Transverse colon (tissue), 4 donors: Measurements from ENCODE around the gene BMP7. TPM values are rescaled to one million over a fixed set of nuclear protein-coding genes. Genes with fewer than 3 reads are reported as not detected.

Experiments used
- DNase-seq: peaks from one replicate; pipeline ENCODE4 v3.0.0-alpha.2; 2019
- H3K27ac ChIP-seq, 4 donors: fragments of 200-600 bp; sonication (generic); 2 replicates each; pipeline ENCODE4 v1.5.1; 2016 to 2018; ENCODE audit warnings: inconsistent platforms in 4 of 4
- H3K27me3 ChIP-seq: fragments of 200-600 bp; sonication (generic); 2 replicates; pipeline ENCODE4 v1.5.1; 2017; ENCODE audit warnings: inconsistent platforms
- H3K36me3 ChIP-seq, 4 donors: fragments of 200-600 bp; sonication (generic); 2 replicates each; pipeline ENCODE4 v1.5.1; 2017 to 2019; ENCODE audit warnings: inconsistent platforms in 4 of 4
- H3K4me1 ChIP-seq, 4 donors: fragments of 200-600 bp; sonication (generic); 2 replicates each; pipeline ENCODE4 v1.5.1; 2017 to 2020; ENCODE audit warnings: inconsistent platforms in 4 of 4
- H3K4me3 ChIP-seq, 4 donors: fragments of 200-600 bp; sonication (generic); 1 replicate in 1 of 4; 2 replicates in 3 of 4; pipeline versions ENCODE4 v1.5.1 to v1.6.1; 2017 to 2019; ENCODE audit warnings: inconsistent platforms in 4 of 4
- H3K9me3 ChIP-seq, 2 donors: fragments of 200-600 bp; sonication (generic); 2 replicates each; pipeline ENCODE4 v1.5.1; 2017 to 2019; ENCODE audit warnings: inconsistent platforms in 2 of 2
- CTCF ChIP-seq, 5 experiments: fragments of 200-600 bp in 3 of 5; fragments of 450-650 bp in 2 of 5; sonication (generic) in 3 of 5; IDR thresholded peaks; 1 replicate in 2 of 5; 2 replicates in 3 of 5; pipeline ENCODE4 v1.5.1; 2016 to 2017; ENCODE audit warnings: antibody characterized with exemption in 5 of 5, inconsistent platforms in 3 of 5, mild to moderate bottlenecking in 2 of 5, moderate library complexity in 1 of 5
- EP300 ChIP-seq: sonication (generic); formaldehyde crosslinking; IDR thresholded peaks from one replicate; pipeline ENCODE4 v1.6.1; 2017; ENCODE audit warnings: antibody characterized with exemption, low read depth
- POLR2A ChIP-seq: fragments of 450-650 bp; IDR thresholded peaks from one replicate; pipeline ENCODE4 v1.6.1; 2016; ENCODE audit warnings: antibody characterized with exemption, mild to moderate bottlenecking, moderate library complexity
- POLR2AphosphoS5 ChIP-seq, 3 donors: sonication (generic); formaldehyde crosslinking; IDR thresholded peaks; one replicate each; pipeline ENCODE4 v1.6.1; 2016; ENCODE audit warnings: antibody characterized with exemption in 3 of 3
- WGBS, 2 donors: methylation state at CpG; one replicate each; pipeline ENCODE4 v1.1.5; 2018; ENCODE audit warnings: low coverage in 1 of 2; 5-methylcytosine and 5-hydroxymethylcytosine counted together
- in situ Hi-C, 4 donors: fragments of 200-750 bp; cut with MboI; loops; one replicate each; pipeline versions ENCODE4 v1.15.0 to v1.15.1; 2017; ENCODE audit warnings: low sequenced_read_pairs in 3 of 4, low pct_ligation_motif_present in 1 of 4, low pct_unique_long_range_greater_than_20kb in 1 of 4
- intact Hi-C: fragments of 100-400 bp; cut with DNase I; formaldehyde crosslinking; loops from one replicate; pipeline ENCODE4 v1.15.1; 2023; ENCODE audit warnings: low total_unique reads
- total RNA-seq, 4 donors: library from RNA; depleted of rRNA; stranded (reverse); fragments of >200 nt; gene quantifications; one replicate each; pipeline ENCODE4 v1.1.0, GENCODE V29; 2016

BMP7 gene
- total RNA-seq, 4 donors from 2014 or later = 1.4 to 2.2 (median 1.5) TPM; not detected in 1

- WGBS, 2 donors = 47 to 65% methylated on average over 3 to 8 of the region's 8 CpGs
- Histone ChIP-seq H3K4me1 (no peaks in the 10 kb centered on the region), H3K27ac (no peak overlapping the region), H3K4me3 (no peak overlapping the region), H3K9me3 (no peaks in the 10 kb centered on the region), H3K36me3 (no peaks in the 10 kb centered on the region), H3K27me3 (no peaks in the 10 kb centered on the region)
- in situ Hi-C loops (no loop called here), intact Hi-C loops (no loop called here)
- no peak for DNase-seq
- no peak for TF ChIP-seq POLR2AphosphoS5 (IDR thresholded peaks at IDR 0.05)
- TF ChIP-seq CTCF (IDR thresholded peaks at IDR 0.05) = no peak
- no peak for TF ChIP-seq POLR2A
Observed at GRCh38 chr20:57247292-57247965, 19.0 kb downstream of the BMP7 start.

GRCh38 chr20:57245997-57246396 lies 20.4 kb downstream of the BMP7 start:
- 88 to 100% methylated on average over 2 to 5 of the region's 5 CpGs for WGBS, 2 donors
- Histone ChIP-seq H3K27me3 (no peaks in the 10 kb centered on the region), H3K4me3 (no peak overlapping the region), H3K4me1 (no peaks in the 10 kb centered on the region), H3K9me3 (no peaks in the 10 kb centered on the region), H3K36me3 (no peaks in the 10 kb centered on the region), H3K27ac (no peak overlapping the region)
- intact Hi-C loops = no loop called here
- TF ChIP-seq CTCF (IDR thresholded peaks at IDR 0.05) (no peak), POLR2AphosphoS5 (IDR thresholded peaks at IDR 0.05) (no peak), EP300 (no peak), POLR2A (no peak)
- in situ Hi-C loops = no loop called here
- no peak for DNase-seq

GRCh38 chr20:57244627-57245214 lies 21.7 kb downstream of the BMP7 start:
- DNase-seq = no peak
- in situ Hi-C loops = no loop called here
- H3K27me3 ChIP-seq = no peaks in the 10 kb centered on the region
- no peaks in the 10 kb centered on the region for H3K9me3 ChIP-seq
- no peaks in the 10 kb centered on the region for H3K4me1 ChIP-seq
- intact Hi-C loops = no loop called here
- no peak overlapping the region for H3K4me3 ChIP-seq
- no peak for TF ChIP-seq POLR2A
- TF ChIP-seq CTCF (IDR thresholded peaks at IDR 0.05) = no peak
- no peak for TF ChIP-seq EP300
- no peak for TF ChIP-seq POLR2AphosphoS5 (IDR thresholded peaks at IDR 0.05)
- H3K27ac ChIP-seq = no peak overlapping the region
- no peaks in the 10 kb centered on the region for H3K36me3 ChIP-seq
- WGBS, 2 donors = 50 to 78% methylated on average over 2 to 3 of the region's 3 CpGs

GRCh38 chr20:57244221-57244585 lies 22.2 kb downstream of the BMP7 start:
- H3K36me3 ChIP-seq = no peaks in the 10 kb centered on the region
- intact Hi-C loops = no loop called here
- no peaks in the 10 kb centered on the region for H3K4me1 ChIP-seq
- DNase-seq = no peak
- H3K4me3 ChIP-seq = no peak overlapping the region
- no peaks in the 10 kb centered on the region for H3K27me3 ChIP-seq
- no peak overlapping the region for H3K27ac ChIP-seq
- H3K9me3 ChIP-seq = no peaks in the 10 kb centered on the region
- 92 to 100% methylated on average over 1 to 7 of the region's 7 CpGs for WGBS, 2 donors
- TF ChIP-seq EP300 (no peak), POLR2A (no peak), CTCF (IDR thresholded peaks at IDR 0.05) (no peak), POLR2AphosphoS5 (IDR thresholded peaks at IDR 0.05) (no peak)
- in situ Hi-C loops = no loop called here
